K562 (cell line): Measurements from ENCODE around the gene NMUR1. TPM values are rescaled to one million over a fixed set of nuclear protein-coding genes. Genes with fewer than 3 reads are reported as not detected.

Experiments used
- ATAC-seq: fragments of 200-7000 bp; cut with Tn5 transposase; 3 replicates; pipeline ENCODE4 v1.9.1; 2020; ENCODE audit warnings: moderate library complexity
- BruUV-seq: library from RNA; stranded (reverse); fragments of 400-500 nt; replicated peaks from 2 replicates; lab custom pipeline; 2021; lab: Mats Ljungman, UMichigan
- CTCF ChIA-PET: fragments of 300-600 bp; formaldehyde crosslinking; extraction: SDS; loops from one replicate; lab custom pipeline; 2021; ENCODE audit warnings: low intra/inter-chr PET ratio; lab: Yijun Ruan, JAX
- POLR2A ChIA-PET: fragments of 300-600, 350-650 bp; sonication (Branson Sonifier 250); formaldehyde crosslinking; extraction: SDS; loops from one replicate; lab custom pipeline; 2021; ENCODE audit warnings: antibody characterized with exemption, inconsistent platforms; lab: Yijun Ruan, JAX
- DNase-seq, 4 experiments: peaks; one replicate each; pipeline versions ENCODE4 v3.0.0 to v3.0.0-alpha.2; 2011 to 2018; ENCODE audit warnings: low spot score in 3 of 4, mixed read lengths in 3 of 4; ENCODE audit errors: extremely low read depth in 1 of 4
- FAIRE-seq: peaks from 2 replicates; lab custom pipeline; 2011; peaks lifted over from hg19 to GRCh38; lab: Jason Lieb, UNC
- H2AFZ ChIP-seq: 2 replicates; pipeline ENCODE4 v1.6.0; 2011; ENCODE audit warnings: low read depth, low read length, control low read depth, inconsistent platforms
- H3K27ac ChIP-seq: fragments of 200-600 bp; 3 replicates; pipeline ENCODE4 v1.8.0; 2011; ENCODE audit warnings: low read depth, mild to moderate bottlenecking, control low read depth, inconsistent platforms, low read length, moderate library complexity, mixed read lengths; ENCODE audit errors: extremely low read depth
- H3K27me3 ChIP-seq, 2 experiments: fragments of 300-600 bp in 1 of 2; 2 replicates in 1 of 2; 3 replicates in 1 of 2; pipeline versions ENCODE4 v1.6.0 to v1.8.0; 2011; ENCODE audit warnings: inconsistent platforms in 2 of 2, low read length in 2 of 2, mild to moderate bottlenecking in 1 of 2, mixed read lengths in 1 of 2, moderate library complexity in 1 of 2; ENCODE audit not compliant: control insufficient read depth in 2 of 2, insufficient read depth in 2 of 2
- H3K36me3 ChIP-seq: fragments of 300-600 bp; 3 replicates; pipeline ENCODE4 v1.8.0; 2011; ENCODE audit warnings: mild to moderate bottlenecking, low read length, inconsistent platforms; ENCODE audit not compliant: control insufficient read depth, insufficient read depth
- H3K4me1 ChIP-seq, 2 experiments: fragments of 200-600 bp in 1 of 2; replicated peaks in 1 of 2; 2 replicates in 1 of 2; 3 replicates in 1 of 2; pipeline versions ENCODE4 v1.5.1 to v1.8.0; 2011; ENCODE audit warnings: inconsistent platforms in 2 of 2, low read length in 2 of 2, mild to moderate bottlenecking in 1 of 2, mixed read lengths in 1 of 2, moderate library complexity in 1 of 2; ENCODE audit not compliant: control insufficient read depth in 2 of 2, insufficient read depth in 2 of 2
- H3K4me2 ChIP-seq: 2 replicates; pipeline ENCODE4 v1.6.1; 2011; ENCODE audit warnings: low read length, control low read depth, inconsistent platforms, mixed read lengths; ENCODE audit not compliant: insufficient read depth
- H3K4me3 ChIP-seq: fragments of 200-600 bp; sonication (generic), shearing (Covaris generic); 2 replicates; pipeline ENCODE4 v1.5.1; 2016; ENCODE audit warnings: control low read depth, inconsistent platforms
- H3K79me2 ChIP-seq: fragments of 200-600 bp; 3 replicates; pipeline ENCODE4 v1.8.0; 2011; ENCODE audit warnings: low read length, inconsistent platforms; ENCODE audit not compliant: control insufficient read depth, insufficient read depth
- H3K9ac ChIP-seq, 2 experiments: 2 replicates each; pipeline versions ENCODE4 v1.6.0 to v1.6.1; 2011; ENCODE audit warnings: low read depth in 2 of 2, low read length in 2 of 2, control low read depth in 1 of 2, inconsistent platforms in 1 of 2, mild to moderate bottlenecking in 1 of 2, mixed read lengths in 1 of 2; ENCODE audit not compliant: insufficient read depth in 1 of 2
- H3K9me1 ChIP-seq: one replicate; pipeline ENCODE4 v1.6.0; 2011; ENCODE audit warnings: inconsistent platforms, mild to moderate bottlenecking, low read length, moderate library complexity; ENCODE audit not compliant: control insufficient read depth, insufficient read depth
- H3K9me3 ChIP-seq: replicated peaks from 2 replicates; pipeline ENCODE4 v1.5.1; 2011; ENCODE audit warnings: low read depth, low read length, inconsistent platforms; ENCODE audit not compliant: control insufficient read depth, insufficient read depth
- H4K20me1 ChIP-seq: replicated peaks from 2 replicates; pipeline ENCODE4 v1.6.1; 2011; ENCODE audit warnings: low read length, inconsistent platforms, mixed read lengths; ENCODE audit not compliant: control insufficient read depth, insufficient read depth
- CHD2 ChIP-seq: IDR thresholded peaks from 2 replicates; pipeline ENCODE4 v1.6.1; 2011; ENCODE audit warnings: low read depth, low read length
- FOXK1 ChIP-seq: sonication (generic); formaldehyde crosslinking; IDR thresholded peaks from 2 replicates; pipeline ENCODE4 v1.8.0; 2022; ENCODE audit warnings: missing genetic modification reagents, mild to moderate bottlenecking, borderline replicate concordance
- HMG20B ChIP-seq: fragments of 250-450 bp; sonication (Bioruptor Pico); IDR thresholded peaks from 2 replicates; pipeline ENCODE4 v1.5.0; 2021; ENCODE audit warnings: mild to moderate bottlenecking
- NFIC ChIP-seq: fragments of 450-650 bp; IDR thresholded peaks from 2 replicates; pipeline ENCODE4 v1.6.1; 2017; ENCODE audit warnings: mild to moderate bottlenecking, inconsistent platforms
- NFIX ChIP-seq: fragments of 250-450 bp; sonication (Bioruptor Pico); IDR thresholded peaks from 2 replicates; pipeline ENCODE4 v1.4.0; 2020; ENCODE audit warnings: low read depth, mild to moderate bottlenecking, moderate library complexity
- POLR2H ChIP-seq: IDR thresholded peaks from 2 replicates; pipeline ENCODE4 v1.6.1; 2016; ENCODE audit warnings: missing genetic modification characterization, low read depth, mild to moderate bottlenecking, control low read depth, missing compliant biosample characterization, moderate library complexity
- RB1 ChIP-seq: fragments of 450-650 bp; IDR thresholded peaks from 2 replicates; pipeline ENCODE4 v1.6.1; 2017; ENCODE audit warnings: low read depth, mild to moderate bottlenecking
- SP1 ChIP-seq: sonication (generic); formaldehyde crosslinking; IDR thresholded peaks from 2 replicates; pipeline ENCODE4 v1.8.1; 2022; ENCODE audit warnings: mild to moderate bottlenecking, missing genetic modification reagents
- SRF ChIP-seq, 2 experiments: fragments of 250-450, 450-650 bp in 1 of 2; sonication (Bioruptor Pico) in 1 of 2; sonication (generic) in 1 of 2; formaldehyde crosslinking; IDR thresholded peaks; 2 replicates each; pipeline versions ENCODE4 v1.5.0 to v1.5.1; 2020 to 2022; ENCODE audit warnings: mild to moderate bottlenecking in 1 of 2, missing genetic modification reagents in 1 of 2
- STAT5A ChIP-seq: IDR thresholded peaks from 2 replicates; pipeline ENCODE4 v1.6.1; 2012; ENCODE audit warnings: low read length, inconsistent platforms, borderline replicate concordance
- TAL1 ChIP-seq: fragments of 450-650 bp; IDR thresholded peaks from 2 replicates; pipeline ENCODE4 v1.6.1; 2016; ENCODE audit warnings: mild to moderate bottlenecking
- TRIM24 ChIP-seq, 2 experiments: fragments of 450-650 bp; IDR thresholded peaks; 2 replicates each; pipeline ENCODE4 v1.6.1; 2016
- YBX1 ChIP-seq: fragments of 450-650 bp; IDR thresholded peaks from 2 replicates; pipeline ENCODE4 v1.7.1; 2016; ENCODE audit warnings: mild to moderate bottlenecking
- ZNF436 ChIP-seq: fragments of 250-450, 450-650 bp; sonication (Bioruptor Pico); formaldehyde crosslinking; IDR thresholded peaks from 2 replicates; pipeline ENCODE4 v1.7.0; 2020; ENCODE audit warnings: mild to moderate bottlenecking
- ZNF586 ChIP-seq: fragments of 450-650 bp; formaldehyde crosslinking; conservative IDR thresholded peaks from 2 replicates; pipeline ENCODE4 v1.4.0; 2020; ENCODE audit warnings: mild to moderate bottlenecking, moderate library complexity
- ZNF699 ChIP-seq: fragments of 250-450 bp; sonication (Bioruptor Pico); IDR thresholded peaks from 2 replicates; pipeline ENCODE4 v1.8.0; 2021; ENCODE audit warnings: mild to moderate bottlenecking, moderate library complexity; ENCODE audit not compliant: insufficient replicate concordance
- WGBS: fragments of 100-300 bp; shearing (Covaris generic); methylation state at CpG from one replicate; pipeline ENCODE4 v1.1.6; 2016; ENCODE audit warnings: low coverage, mixed read lengths; ENCODE audit not compliant: insufficient coverage; ENCODE audit errors: missing lambda C conversion rate; 5-methylcytosine and 5-hydroxymethylcytosine counted together
- in situ Hi-C: fragments of 300-500 bp; cut with MboI; formaldehyde crosslinking; loops from 4 replicates; pipeline ENCODE4 v1.15.0; 2018; ENCODE audit warnings: inconsistent platforms, mixed read lengths
- intact Hi-C: fragments of 100-400 bp; cut with micrococcal nuclease; formaldehyde crosslinking; loops from 2 replicates; pipeline ENCODE4 v1.14.2; 2022
- polyA plus RNA-seq, 8 experiments: library from polyadenylated mRNA; depleted of rRNA in 4 of 8; stranded (reverse) in 5 of 8; unstranded in 3 of 8; fragments of >200 nt; fragmentation: Nextera tagmentation in 2 of 8; fragmentation: Illumina TruSeq in 1 of 8; extraction: Ambion mirVana in 2 of 8; extraction: Trizol in 1 of 8; gene quantifications; 2 replicates each; pipeline versions ENCODE4 v1.2.1 to v1.2.3, GENCODE V29; 2011 to 2014; ENCODE audit warnings: inconsistent platforms in 1 of 8, missing spikeins in 1 of 8
- total RNA-seq, 7 experiments: library from RNA; depleted of rRNA in 6 of 7; stranded (reverse); fragments of >200 nt in 6 of 7; fragmentation: Illumina TruSeq in 2 of 7; extraction: Trizol in 2 of 7; gene quantifications; 2 replicates each; pipeline versions ENCODE4 v1.2.1 to v1.2.3, GENCODE V29; 2011 to 2021; ENCODE audit warnings: low replicate concordance in 1 of 7
- TF ChIP-seq, protein P1 (sequence below): sonication (generic); formaldehyde crosslinking; IDR thresholded peaks from 2 replicates; pipeline ENCODE4 v1.8.0; 2022; ENCODE audit warnings: missing genetic modification reagents, mild to moderate bottlenecking, moderate library complexity, borderline replicate concordance
- TF ChIP-seq, protein P2 (sequence below): sonication (generic); formaldehyde crosslinking; IDR thresholded peaks from 2 replicates; pipeline ENCODE4 v1.8.0; 2022; ENCODE audit warnings: mild to moderate bottlenecking, missing genetic modification reagents
- TF ChIP-seq, protein P3 (sequence below): fragments of 450-650 bp; formaldehyde crosslinking; IDR thresholded peaks from 2 replicates; pipeline ENCODE4 v1.4.0; 2020; ENCODE audit warnings: mild to moderate bottlenecking, moderate library complexity

NMUR1 gene
- total and polyA plus RNA-seq, 9 of the 15 experiments (the other 6 are each of a cell fraction or from before 2014, with no cell fraction given) = 0.01 to 0.27 (median 0.15) TPM

DNA sequence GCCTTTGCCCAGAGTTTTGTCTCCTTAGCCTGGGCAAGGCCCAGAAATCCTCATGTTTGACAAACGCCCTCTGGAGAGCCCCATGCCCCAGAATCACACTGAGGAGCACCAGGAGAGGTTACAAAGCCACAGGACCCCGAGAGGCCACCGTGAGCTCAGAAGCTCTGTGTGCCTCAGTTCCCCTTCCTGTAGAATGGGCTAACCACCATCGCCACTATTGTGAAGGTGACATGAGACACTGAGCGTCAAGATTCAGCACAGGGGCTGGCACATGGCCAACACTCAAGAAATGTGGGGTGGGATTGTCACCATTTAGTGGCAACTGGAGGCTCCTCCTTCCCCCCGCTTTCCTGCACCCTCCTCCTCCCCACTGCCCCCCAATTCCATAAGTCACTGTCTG is 1.2 kb upstream of the NMUR1 start (continued):
- 0 out of 2 replicates have a peak, but pooled peaks have one; percentile 6 for TF ChIP-seq NFIX (CRISPR knock-in tag)
- TF ChIP-seq, all 486 proteins: peak for 2

DNA sequence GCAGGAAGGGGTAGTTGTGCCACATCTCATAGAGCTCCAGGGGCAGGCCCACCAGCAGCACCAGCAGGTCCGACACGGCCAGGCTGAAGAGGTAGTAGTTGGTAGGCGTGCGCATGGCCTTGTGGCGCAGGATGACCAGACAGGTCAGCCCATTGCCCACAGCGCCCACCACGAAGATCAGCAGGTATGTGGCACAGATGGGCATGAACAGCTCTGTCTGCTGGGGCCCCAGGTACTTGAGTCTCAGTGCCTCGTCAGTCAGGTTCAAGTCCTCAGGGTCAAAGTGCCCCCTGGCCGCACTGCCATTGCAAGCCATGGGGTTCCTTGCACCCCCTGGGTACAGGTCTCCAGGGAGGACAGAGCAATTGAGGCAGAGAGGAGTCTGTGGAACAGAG is 1.6 kb downstream of the NMUR1 start:
- peaks cover 0 to 6% of the 10 kb centered on the region in 2 experiments; a peak in 2 of 5 replicates for H3K27me3 ChIP-seq
- H3K4me2 ChIP-seq = no peak overlapping the region
- no peak for DNase-seq
- H3K9me3 ChIP-seq = no peaks in the 10 kb centered on the region
- intact Hi-C loops = no loop called here
- BruUV-seq = no TSS peak
- H3K79me2 ChIP-seq = no peaks in the 10 kb centered on the region
- H3K9me1 ChIP-seq = no peaks in the 10 kb centered on the region
- no peak overlapping the region for H3K27ac ChIP-seq
- ChIA-PET POLR2A (no interaction called here), CTCF (interaction anchor here (0.5 kb wide), 1 partner anchor 48 kb away, joined by 3 read pairs; no protein-coding TSS in a partner anchor)
- H3K36me3 ChIP-seq = no peaks in the 10 kb centered on the region
- H3K9ac ChIP-seq = no peak overlapping the region
- no peaks in the 10 kb centered on the region for H4K20me1 ChIP-seq
- in situ Hi-C loops = no loop called here
- FAIRE-seq = no peak
- 58% methylated on average over 8 of the region's 9 CpGs for WGBS
- peaks cover 2 to 32% of the 10 kb centered on the region in 2 experiments; a peak in 4 of 5 replicates for H3K4me1 ChIP-seq
- no peak overlapping the region for H2AFZ ChIP-seq
- no peak for ATAC-seq
- TF ChIP-seq, protein P1, sequence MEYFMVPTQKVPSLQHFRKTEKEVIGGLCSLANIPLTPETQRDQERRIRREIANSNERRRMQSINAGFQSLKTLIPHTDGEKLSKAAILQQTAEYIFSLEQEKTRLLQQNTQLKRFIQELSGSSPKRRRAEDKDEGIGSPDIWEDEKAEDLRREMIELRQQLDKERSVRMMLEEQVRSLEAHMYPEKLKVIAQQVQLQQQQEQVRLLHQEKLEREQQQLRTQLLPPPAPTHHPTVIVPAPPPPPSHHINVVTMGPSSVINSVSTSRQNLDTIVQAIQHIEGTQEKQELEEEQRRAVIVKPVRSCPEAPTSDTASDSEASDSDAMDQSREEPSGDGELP (CRISPR knock-in tag) = no peak
- TF ChIP-seq ZNF586 (CRISPR knock-in tag) = no peak
- TF ChIP-seq CHD2 = no peak
- no peak for TF ChIP-seq TRIM24 (IDR thresholded peaks at IDR 0.05)
- TF ChIP-seq ZNF436 = no peak
- no peak for TF ChIP-seq RB1
- TF ChIP-seq FOXK1 (CRISPR knock-in tag) = no peak
- TF ChIP-seq, protein P2, sequence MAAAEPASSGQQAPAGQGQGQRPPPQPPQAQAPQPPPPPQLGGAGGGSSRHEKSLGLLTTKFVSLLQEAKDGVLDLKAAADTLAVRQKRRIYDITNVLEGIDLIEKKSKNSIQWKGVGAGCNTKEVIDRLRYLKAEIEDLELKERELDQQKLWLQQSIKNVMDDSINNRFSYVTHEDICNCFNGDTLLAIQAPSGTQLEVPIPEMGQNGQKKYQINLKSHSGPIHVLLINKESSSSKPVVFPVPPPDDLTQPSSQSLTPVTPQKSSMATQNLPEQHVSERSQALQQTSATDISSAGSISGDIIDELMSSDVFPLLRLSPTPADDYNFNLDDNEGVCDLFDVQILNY (CRISPR knock-in tag) = no peak
- no peak for TF ChIP-seq SRF (CRISPR knock-in tag; IDR thresholded peaks at IDR 0.05)
- no peak for TF ChIP-seq ZNF699 (CRISPR knock-in tag)
- no peak for TF ChIP-seq POLR2H (tag)
- TF ChIP-seq, protein P3, sequence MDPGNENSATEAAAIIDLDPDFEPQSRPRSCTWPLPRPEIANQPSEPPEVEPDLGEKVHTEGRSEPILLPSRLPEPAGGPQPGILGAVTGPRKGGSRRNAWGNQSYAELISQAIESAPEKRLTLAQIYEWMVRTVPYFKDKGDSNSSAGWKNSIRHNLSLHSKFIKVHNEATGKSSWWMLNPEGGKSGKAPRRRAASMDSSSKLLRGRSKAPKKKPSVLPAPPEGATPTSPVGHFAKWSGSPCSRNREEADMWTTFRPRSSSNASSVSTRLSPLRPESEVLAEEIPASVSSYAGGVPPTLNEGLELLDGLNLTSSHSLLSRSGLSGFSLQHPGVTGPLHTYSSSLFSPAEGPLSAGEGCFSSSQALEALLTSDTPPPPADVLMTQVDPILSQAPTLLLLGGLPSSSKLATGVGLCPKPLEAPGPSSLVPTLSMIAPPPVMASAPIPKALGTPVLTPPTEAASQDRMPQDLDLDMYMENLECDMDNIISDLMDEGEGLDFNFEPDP (CRISPR knock-in tag) = no peak
- no peak for TF ChIP-seq STAT5A
- TF ChIP-seq HMG20B (CRISPR knock-in tag) = no peak
- no peak for TF ChIP-seq SP1
- TF ChIP-seq NFIC = no peak
- no peak for TF ChIP-seq TAL1
- no peak for TF ChIP-seq YBX1
- no peak overlapping the region for H3K4me3 ChIP-seq
